Peyer's patch (tissue), 4 donors: ENCODE measurements around the gene RNF220.

Source experiments
- CTCF ChIP-seq, 6 experiments: fragments of 450-650 bp in 4 of 6; fragments of 200-600 bp in 2 of 6; sonication (generic) in 1 of 6; IDR thresholded peaks; one replicate each; pipeline ENCODE4 v1.5.1; 2017 to 2019; ENCODE audit warnings: antibody characterized with exemption in 6 of 6, mild to moderate bottlenecking in 3 of 6, moderate library complexity in 1 of 6
- POLR2A ChIP-seq, 2 donors: fragments of 450-650 bp; IDR thresholded peaks; one replicate each; pipeline ENCODE4 v1.5.1; 2017; ENCODE audit warnings: antibody characterized with exemption in 2 of 2, mild to moderate bottlenecking in 2 of 2, moderate library complexity in 2 of 2

DNA sequence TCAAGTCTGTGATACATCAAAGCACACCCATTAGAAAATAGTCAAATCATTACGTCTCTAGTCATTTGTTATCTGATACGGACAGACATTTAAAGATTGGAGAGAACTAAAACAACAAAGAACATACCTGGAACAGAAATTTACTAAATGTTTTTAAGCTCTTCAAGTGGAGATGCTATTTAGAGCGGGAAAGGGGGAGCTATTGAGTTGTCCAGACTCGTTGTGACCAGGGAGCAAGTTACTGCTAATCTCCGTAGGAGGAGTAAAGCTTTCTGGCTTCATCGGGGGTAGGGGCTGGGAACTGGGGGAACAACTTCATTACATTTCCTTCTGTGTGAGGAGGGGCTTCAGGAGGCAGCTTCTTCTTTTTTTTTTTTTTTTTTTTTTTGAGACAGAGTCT lies 129.7 kb downstream of the RNF220 start:
- TF ChIP-seq CTCF (IDR thresholded peaks at IDR 0.05) (no peak), POLR2A (IDR thresholded peaks at IDR 0.05) (no peak)
